KMS-11 (cell line): ENCODE results near the gene CELF4.

Source experiments
- H2AFZ ChIP-seq: fragments of 200-600 bp; sonication (generic); 2 replicates; pipeline ENCODE4 v1.6.1; 2016; ENCODE audit warnings: antibody characterized with exemption, mixed run types, low read depth
- H3K27ac ChIP-seq: fragments of 200-600 bp; sonication (generic); 2 replicates; pipeline ENCODE4 v1.6.1; 2016; ENCODE audit warnings: mild to moderate bottlenecking, mixed run types
- H3K27me3 ChIP-seq: fragments of 200-600 bp; sonication (generic); 2 replicates; pipeline ENCODE4 v1.6.1; 2017; ENCODE audit warnings: mild to moderate bottlenecking, low read depth, mixed run types, moderate library complexity; ENCODE audit not compliant: insufficient read depth
- H3K36me3 ChIP-seq: fragments of 200-600 bp; sonication (generic); 2 replicates; pipeline ENCODE4 v1.6.1; 2017; ENCODE audit warnings: mild to moderate bottlenecking, mixed run types; ENCODE audit not compliant: insufficient read depth
- H3K4me1 ChIP-seq: fragments of 200-600 bp; sonication (generic); 2 replicates; pipeline ENCODE4 v1.6.1; 2016; ENCODE audit warnings: mild to moderate bottlenecking, low read depth, mixed run types; ENCODE audit not compliant: poor library complexity, severe bottlenecking
- H3K4me2 ChIP-seq: fragments of 200-600 bp; sonication (generic); 2 replicates; pipeline ENCODE4 v1.7.0; 2016; ENCODE audit warnings: mild to moderate bottlenecking, mixed run types
- H3K4me3 ChIP-seq: fragments of 200-600 bp; sonication (generic); IDR thresholded peaks from 2 replicates; pipeline ENCODE4 v1.6.1; 2017; ENCODE audit warnings: low read depth, low read length, mixed read lengths; ENCODE audit not compliant: insufficient read depth
- H3K79me2 ChIP-seq: fragments of 200-600 bp; sonication (generic); 2 replicates; pipeline ENCODE4 v1.6.1; 2016; ENCODE audit warnings: low read depth, mixed run types; ENCODE audit not compliant: insufficient read depth
- H3K9ac ChIP-seq: fragments of 200-600 bp; sonication (generic); 2 replicates; pipeline ENCODE4 v1.6.1; 2016; ENCODE audit warnings: mild to moderate bottlenecking, mixed run types
- H4K20me1 ChIP-seq: fragments of 200-600 bp; sonication (generic); 2 replicates; pipeline ENCODE4 v1.6.1; 2016; ENCODE audit warnings: mild to moderate bottlenecking, mixed run types; ENCODE audit not compliant: insufficient read depth
- CTCF ChIP-seq: fragments of 200-600 bp; sonication (generic); conservative IDR thresholded peaks from 2 replicates; pipeline ENCODE4 v1.6.1; 2017; ENCODE audit warnings: low read depth, mild to moderate bottlenecking, antibody characterized with exemption, low read length, moderate library complexity, mixed read lengths

Gene CELF4

GRCh38 chr18:37320317-37320716 is 245.3 kb downstream of the CELF4 start:
- H3K36me3 ChIP-seq = no peaks in the 10 kb centered on the region

GRCh38 chr18:37318360-37319355 is 246.9 kb downstream of the CELF4 start:
- H3K4me3 ChIP-seq = no peak overlapping the region
- H2AFZ ChIP-seq = no peak overlapping the region
- no peaks in the 10 kb centered on the region for H4K20me1 ChIP-seq
- H3K27ac ChIP-seq = no peak overlapping the region
- no peak for TF ChIP-seq CTCF
- H3K79me2 ChIP-seq = no peaks in the 10 kb centered on the region
- H3K4me2 ChIP-seq = no peak overlapping the region
- no peak overlapping the region for H3K9ac ChIP-seq
- no peaks in the 10 kb centered on the region for H3K4me1 ChIP-seq
- no peaks in the 10 kb centered on the region for H3K36me3 ChIP-seq
- H3K27me3 ChIP-seq = no peaks in the 10 kb centered on the region

More at GRCh38 chr18:37320317-37320716, 245.3 kb downstream of the CELF4 start:
- H3K4me2 ChIP-seq = no peak overlapping the region
- H2AFZ ChIP-seq = no peak overlapping the region
- H3K4me3 ChIP-seq = no peak overlapping the region
- no peak overlapping the region for H3K27ac ChIP-seq
- H3K27me3 ChIP-seq = no peaks in the 10 kb centered on the region
- H4K20me1 ChIP-seq = no peaks in the 10 kb centered on the region
- H3K4me1 ChIP-seq = no peaks in the 10 kb centered on the region
- no peak for TF ChIP-seq CTCF
- no peaks in the 10 kb centered on the region for H3K79me2 ChIP-seq
- no peak overlapping the region for H3K9ac ChIP-seq

GRCh38 chr18:37317486-37317885 is 248.1 kb downstream of the CELF4 start:
- Histone ChIP-seq H3K4me2 (no peak overlapping the region), H3K36me3 (no peaks in the 10 kb centered on the region), H3K9ac (no peak overlapping the region), H3K79me2 (no peaks in the 10 kb centered on the region), H3K4me1 (no peaks in the 10 kb centered on the region), H3K27me3 (no peaks in the 10 kb centered on the region), H3K27ac (no peak overlapping the region), H3K4me3 (no peak overlapping the region), H4K20me1 (no peaks in the 10 kb centered on the region), H2AFZ (no peak overlapping the region)
- TF ChIP-seq CTCF = no peak

GRCh38 chr18:37316468-37316867 is 249.1 kb downstream of the CELF4 start:
- TF ChIP-seq CTCF = no peak

More at GRCh38 chr18:37316468-37316867, 249.1 kb downstream of the CELF4 start:
- no peak overlapping the region for H3K4me2 ChIP-seq
- no peaks in the 10 kb centered on the region for H3K27me3 ChIP-seq
- H3K4me3 ChIP-seq = no peak overlapping the region
- H4K20me1 ChIP-seq = no peaks in the 10 kb centered on the region
- H3K79me2 ChIP-seq = no peaks in the 10 kb centered on the region
- H3K4me1 ChIP-seq = no peaks in the 10 kb centered on the region
- H3K36me3 ChIP-seq = no peaks in the 10 kb centered on the region
- no peak overlapping the region for H3K27ac ChIP-seq
- no peak overlapping the region for H2AFZ ChIP-seq
- no peak overlapping the region for H3K9ac ChIP-seq
